CD4-positive, alpha-beta T cell treated with Interleukin-17A for 4 hours (primary cell): Measurements from ENCODE around the gene CPLX1.
"Not testable (repeated sequence)": the region's sequence is repeated elsewhere in the genome, so short reads cannot be mapped to it uniquely, and the experiment has no call there.

ENCODE experiments used
- DNase-seq: peaks from one replicate; pipeline ENCODE4 v3.0.0-alpha.2; 2020; ENCODE audit warnings: mixed read lengths

CPLX1 gene

GRCh38 chr4:791252-791897, 34.6 kb downstream of the CPLX1 start:
- DNase-seq, result no peak

DNA sequence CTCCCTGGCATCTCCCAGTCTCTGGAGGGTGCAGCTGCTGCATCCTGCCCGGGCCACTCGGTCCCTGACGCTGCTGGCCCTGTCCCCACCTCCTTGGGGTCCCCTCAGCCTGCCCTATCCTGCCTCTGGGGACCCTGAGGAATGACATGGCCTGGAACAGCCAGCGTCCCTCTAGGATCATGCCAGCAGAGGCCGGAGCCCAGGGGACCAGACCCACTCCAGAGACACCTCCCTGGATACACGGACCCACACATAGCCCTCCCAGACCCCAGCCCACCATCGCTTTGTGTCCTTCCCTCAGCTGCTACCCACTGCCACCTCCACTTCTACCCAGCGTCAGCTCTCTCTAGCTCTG, 35.5 kb downstream of the CPLX1 start:
- no peak for DNase-seq

GRCh38 chr4:789571-790465, 36.1 kb downstream of the CPLX1 start:
- no peak for DNase-seq

DNA sequence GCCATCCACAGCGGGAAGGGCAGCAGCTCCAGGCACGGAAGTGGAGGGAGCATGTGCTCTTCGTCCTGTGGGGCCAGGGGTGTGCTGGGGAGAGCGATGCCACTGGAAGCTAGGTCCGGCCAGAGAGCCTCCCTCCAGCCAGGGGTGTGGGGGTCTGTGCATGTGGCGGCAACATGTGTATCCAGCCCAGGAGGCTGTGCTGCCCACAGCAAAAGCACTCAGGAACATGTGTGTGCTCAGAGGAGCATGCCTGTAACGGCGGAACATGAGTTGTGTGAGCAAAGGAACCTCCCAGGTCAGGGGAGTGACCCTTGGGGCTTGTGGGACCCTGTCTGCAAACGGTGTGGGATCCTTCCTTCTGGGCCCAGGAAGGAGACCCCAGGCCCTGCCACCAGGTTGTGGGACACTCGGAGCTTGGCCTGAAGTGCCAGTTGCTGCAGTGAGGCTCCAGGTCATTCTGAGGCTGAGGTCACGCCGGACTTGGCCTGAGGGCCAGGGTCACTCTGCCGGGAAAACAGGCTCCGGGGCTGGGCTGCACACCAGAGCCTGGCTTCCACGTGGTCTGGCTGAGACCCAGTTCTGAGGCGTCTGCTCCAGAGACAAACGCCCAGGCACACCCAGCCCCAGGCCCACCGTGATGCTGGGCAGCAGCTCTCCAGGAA, 37.2 kb downstream of the CPLX1 start:
- no peak for DNase-seq

- DNase-seq, result no peak
Measured at GRCh38 chr4:788006-788635, 37.8 kb downstream of the CPLX1 start.

GRCh38 chr4:787561-787981, 38.4 kb downstream of the CPLX1 start:
- DNase-seq, result no peak

DNA sequence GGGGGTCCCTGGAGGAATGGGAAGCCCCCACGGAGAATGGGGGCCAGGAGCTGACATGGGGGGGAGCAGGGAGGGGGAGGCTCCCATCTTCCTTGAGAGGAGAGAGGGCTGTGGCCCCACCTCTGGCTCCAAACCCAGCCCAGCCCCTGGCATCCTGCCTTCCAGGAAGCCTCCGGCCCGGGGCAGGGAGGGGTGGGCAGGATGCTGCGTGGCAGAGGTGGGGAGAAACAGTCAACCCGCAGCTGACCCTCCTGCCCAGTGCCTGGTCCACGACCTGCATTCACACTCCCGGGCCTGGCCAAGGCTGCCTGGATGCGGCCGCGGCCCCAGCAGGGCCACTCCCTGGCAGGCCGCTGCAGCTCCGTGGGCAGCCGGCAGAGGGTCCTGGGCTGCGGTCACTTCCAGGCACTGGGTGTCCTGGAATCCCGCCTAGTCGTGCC, 39.0 kb downstream of the CPLX1 start:
- no peak for DNase-seq

DNA sequence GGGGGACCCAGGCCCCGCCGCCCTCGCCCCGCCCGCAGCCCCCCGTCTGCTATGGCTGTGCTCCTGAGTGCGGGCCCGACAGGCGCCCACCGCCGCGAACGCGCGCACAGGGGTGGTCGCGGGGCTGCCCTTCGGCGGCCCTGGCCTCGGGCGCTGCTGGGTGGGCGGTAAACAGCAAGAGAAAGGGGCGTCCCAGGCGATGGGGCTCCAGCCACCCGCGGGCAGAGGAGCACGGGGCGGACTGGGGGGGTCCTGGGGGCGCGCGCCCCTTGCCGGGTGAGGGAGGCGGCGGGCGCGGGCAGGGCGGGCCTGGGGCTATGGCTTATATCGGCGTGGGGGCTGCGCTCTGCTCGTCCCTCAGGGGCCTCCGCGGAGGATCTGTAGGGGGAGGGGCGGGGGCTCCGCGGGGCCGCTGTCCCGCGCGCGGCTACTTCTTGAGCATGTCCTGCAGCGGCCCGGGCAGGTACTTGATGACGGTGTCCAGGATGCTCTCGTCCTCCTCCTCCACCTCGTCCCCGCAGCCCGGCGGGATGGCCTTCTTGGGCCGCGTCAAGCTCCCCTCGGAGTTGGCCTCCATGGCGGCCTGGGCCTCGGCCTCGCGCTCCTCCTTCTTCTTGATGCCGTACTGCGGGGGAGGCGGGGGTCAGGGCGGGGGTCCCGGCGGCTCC, 39.7 kb downstream of the CPLX1 start:
- no peak for DNase-seq

DNA sequence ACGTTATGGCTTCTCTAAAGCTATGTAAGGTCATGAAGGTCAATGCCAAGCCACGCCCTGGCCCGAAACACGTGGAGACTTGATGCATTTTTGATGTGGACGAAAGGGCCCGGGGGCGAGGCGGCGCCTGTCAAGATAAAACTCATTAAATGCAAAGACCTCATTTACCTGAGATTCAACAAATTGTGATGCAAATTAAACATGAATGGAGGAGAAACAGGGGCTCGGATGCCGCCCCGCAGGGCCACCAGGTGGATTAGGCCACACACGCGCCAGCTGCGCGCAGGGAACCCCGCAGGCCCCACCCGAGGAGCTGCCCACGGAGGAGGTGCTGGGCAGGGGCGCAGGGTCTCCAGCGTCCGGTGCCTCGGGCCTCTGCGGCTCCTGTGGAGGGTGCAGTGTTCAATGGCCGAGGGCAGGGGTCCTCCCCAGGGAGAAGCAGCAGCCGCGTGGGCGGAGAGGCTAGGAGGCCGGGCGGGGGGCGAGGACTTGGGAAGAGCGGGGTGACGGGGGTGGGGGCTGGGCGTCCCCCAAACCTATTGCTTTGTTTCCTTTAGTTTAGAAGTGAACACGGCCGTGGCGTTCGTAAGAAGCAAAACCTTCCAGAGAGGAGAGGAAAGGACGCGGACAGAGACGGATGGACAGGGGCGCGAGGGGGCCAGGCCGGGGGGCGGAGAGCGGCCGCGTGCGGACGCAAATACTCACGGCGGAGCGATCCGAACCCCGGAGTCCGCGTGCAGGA, 40.4 kb downstream of the CPLX1 start:
- DNase-seq, result no peak

DNA sequence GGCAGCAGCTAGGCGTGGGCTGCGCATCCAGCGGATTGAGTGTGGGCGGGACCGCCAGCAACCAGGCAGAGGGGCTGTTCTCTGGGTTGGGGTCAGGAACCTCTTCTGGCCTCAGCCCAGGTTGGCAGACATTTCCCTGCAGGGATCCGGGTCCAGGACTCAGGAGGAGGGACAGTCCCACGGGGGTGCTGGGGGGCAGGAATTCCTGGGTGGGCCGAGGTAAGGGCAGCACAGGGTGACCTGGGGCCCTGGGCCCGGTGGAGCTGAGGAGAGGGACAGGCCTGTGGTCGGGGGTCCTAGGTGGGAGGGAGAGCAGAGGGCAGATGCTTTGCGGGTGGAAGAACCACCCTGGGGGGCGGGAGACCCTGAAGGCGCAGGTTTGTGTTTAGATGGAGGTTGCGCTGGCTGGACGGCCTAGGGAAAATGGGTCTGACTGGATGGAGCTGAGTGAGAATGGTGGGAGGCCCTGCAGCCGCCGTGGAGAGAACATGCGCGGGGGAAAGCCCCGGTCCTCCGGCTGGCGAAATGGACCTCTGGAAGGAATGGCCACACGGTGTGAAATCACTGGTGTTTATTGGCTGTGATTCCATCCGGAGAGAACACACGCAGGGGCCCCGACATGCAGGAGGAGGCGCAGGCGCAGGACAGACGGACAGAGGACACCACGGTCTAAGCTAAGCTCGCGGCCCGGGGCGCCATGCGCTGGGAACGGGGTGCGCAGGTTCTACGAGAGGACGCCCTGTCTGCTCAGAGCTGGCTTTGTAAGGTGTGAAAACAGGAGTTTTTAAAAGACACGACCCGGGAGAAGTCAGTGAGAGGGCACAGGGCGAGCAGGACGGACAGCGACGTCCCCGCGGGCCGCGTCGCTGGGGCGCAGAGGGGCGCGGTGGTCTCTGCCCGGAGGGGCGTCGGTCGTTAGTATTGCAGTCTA, 41.3 kb downstream of the CPLX1 start:
- DNase-seq, result no peak

- DNase-seq, result peak; percentile 99
Measured at GRCh38 chr4:781493-782216, 44.3 kb downstream of the CPLX1 start.

- DNase-seq, result no peak
Measured at GRCh38 chr4:780716-781492, 45.0 kb downstream of the CPLX1 start.

DNA sequence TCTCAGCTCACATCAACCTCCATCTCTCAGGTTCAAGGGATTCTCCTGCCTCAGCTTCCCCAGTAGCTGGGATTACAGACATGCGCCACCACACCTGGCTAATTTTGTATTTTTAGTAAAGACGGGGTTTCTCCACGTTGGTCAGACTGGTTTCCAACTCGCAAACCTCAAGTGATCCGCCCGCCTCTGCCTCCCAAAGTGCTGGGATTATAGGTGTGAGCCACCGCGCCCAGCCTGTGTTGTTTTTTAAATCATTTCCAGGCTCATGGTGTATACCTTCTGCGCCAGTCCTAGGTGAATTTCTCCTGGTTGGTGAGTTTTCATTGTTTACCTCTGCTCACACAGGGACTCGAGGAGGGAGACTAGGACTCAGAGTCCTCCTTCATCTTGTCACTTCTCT, 45.7 kb downstream of the CPLX1 start:
- not testable (repeated sequence) for DNase-seq

- DNase-seq, result no peak
Measured at GRCh38 chr4:779555-779954, 46.4 kb downstream of the CPLX1 start.

- no peak for DNase-seq
Measured at GRCh38 chr4:777520-778262, 48.2 kb downstream of the CPLX1 start.

GRCh38 chr4:776743-777441, 49.0 kb downstream of the CPLX1 start:
- DNase-seq, result no peak

DNA sequence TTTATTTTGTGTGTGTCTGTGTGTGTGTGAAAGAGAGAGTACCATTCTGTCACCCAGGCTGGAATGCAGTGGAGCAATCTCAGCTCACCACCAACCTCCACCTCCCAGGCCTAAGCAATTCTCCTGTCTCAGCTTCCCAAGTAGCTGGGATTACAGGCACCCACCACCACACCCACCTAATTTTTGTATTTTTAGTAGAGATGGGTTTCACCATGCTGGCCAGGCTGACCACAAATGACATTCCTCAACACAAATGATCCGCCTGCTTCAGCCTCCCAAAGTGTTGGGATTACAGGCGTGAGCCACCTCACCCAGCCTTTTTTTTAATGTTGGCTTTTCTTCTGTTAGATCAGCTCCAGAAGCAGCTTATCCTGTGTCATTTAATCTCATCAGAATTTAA, 50.4 kb downstream of the CPLX1 start:
- DNase-seq, result not testable (repeated sequence)
